ENCODE data around the gene PHEX. TPM values are rescaled to one million over a fixed set of nuclear protein-coding genes. Genes with fewer than 3 reads are reported as not detected.
A peak's percentile ranks its signal among the peaks of the same experiment; 100 is the strongest.

The PHEX gene
- polyA plus RNA-seq, 1 donor from 2014 or later, result 0.59 TPM

DNA sequence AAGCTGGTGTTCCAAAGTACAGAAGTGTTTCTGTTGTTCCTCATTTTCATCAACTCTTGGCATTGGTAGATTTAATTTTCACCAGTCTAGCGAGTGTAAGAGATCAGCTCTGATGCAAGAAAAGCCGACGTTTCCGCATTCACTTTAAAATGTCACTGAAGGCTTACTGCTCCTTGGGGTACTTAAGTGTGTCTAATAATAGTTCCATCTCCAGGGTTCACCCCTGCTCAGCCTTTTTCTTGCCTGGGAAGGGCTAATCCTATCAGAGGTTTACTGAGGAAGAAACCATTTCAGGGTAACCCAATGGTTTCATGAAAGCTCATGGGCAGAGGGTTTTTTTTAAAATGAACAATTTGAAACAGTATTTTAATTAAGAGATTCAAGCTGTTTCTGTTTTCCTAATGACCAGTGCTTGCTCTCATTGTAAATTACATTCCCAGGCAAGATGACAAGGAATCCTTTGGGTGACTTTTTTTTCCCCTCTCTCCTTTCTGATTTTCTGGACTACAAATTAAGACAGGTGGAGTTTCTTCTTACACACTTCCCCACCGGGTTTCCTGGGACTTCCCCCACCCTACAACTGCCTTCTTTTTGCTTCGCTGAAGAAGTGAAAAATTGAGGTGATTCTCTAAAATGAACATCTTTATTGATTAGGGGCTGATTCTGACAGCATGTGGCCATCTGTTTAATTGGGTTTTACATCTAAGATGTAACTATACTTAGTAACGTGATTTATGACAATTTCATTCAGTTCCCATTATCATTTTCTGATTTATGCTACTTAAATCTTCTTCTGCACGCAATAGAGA, 161.9 kb downstream of the PHEX start:
- Histone ChIP-seq H3F3A (ENCODE audit: insufficient read depth, low read length, poor library complexity, severe bottlenecking) (no peaks in the 10 kb centered on the region), H3K9ac (ENCODE audit: low read length) (no peak overlapping the region), H3K9me2 (ENCODE audit: insufficient read depth, low read length) (no peaks in the 10 kb centered on the region), H4K20me1 (ENCODE audit: insufficient read depth) (no peaks in the 10 kb centered on the region), H3K27me3 (ENCODE audit: insufficient read depth, low read depth, low read length) (no peaks in the 10 kb centered on the region), H2AFZ (ENCODE audit: low read depth, low read length) (no peak overlapping the region), H3K27ac (ENCODE audit: low read length) (peak overlapping the region; percentile 16), H3K9me3 (ENCODE audit: low read length) (no peaks in the 10 kb centered on the region), H3K4me2 (ENCODE audit: low read length) (no peak overlapping the region), H3K79me2 (replicated peaks; ENCODE audit: insufficient read depth, low read length) (no peaks in the 10 kb centered on the region), H3K4me3 (ENCODE audit: low read length) (no peak overlapping the region), H3K36me3 (ENCODE audit: insufficient read depth, low read length) (no peaks in the 10 kb centered on the region)
- TF ChIP-seq EZH2 (IDR thresholded peaks at IDR 0.05; ENCODE audit: borderline replicate concordance, insufficient read depth, low read length, poor library complexity, severe bottlenecking) (no peak), MXI1 (conservative IDR thresholded peaks at IDR 0.05; ENCODE audit: poor library complexity, severe bottlenecking) (no peak)

DNA sequence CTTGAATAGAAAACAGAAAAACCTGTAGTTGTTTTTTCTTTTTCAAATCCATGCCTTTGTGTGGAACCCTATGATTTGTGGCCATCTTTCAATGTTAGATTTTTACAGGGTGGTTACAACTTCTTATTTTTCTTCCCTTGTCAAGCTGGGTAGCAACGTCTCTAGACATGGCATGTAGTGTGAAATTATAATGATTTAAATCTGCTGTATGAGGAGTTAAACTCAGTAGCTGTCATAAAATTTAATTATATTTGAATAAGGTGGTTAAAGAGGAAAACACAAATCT, 162.5 kb downstream of the PHEX start:
- no peaks in the 10 kb centered on the region for H3K9me3 ChIP-seq (ENCODE audit: low read length)
- no peak overlapping the region for H3K4me2 ChIP-seq (ENCODE audit: low read length)
- no peak overlapping the region for H3K4me3 ChIP-seq (ENCODE audit: low read length)
- H4K20me1 ChIP-seq (ENCODE audit: insufficient read depth), result no peaks in the 10 kb centered on the region
- no peaks in the 10 kb centered on the region for H3K9me2 ChIP-seq (ENCODE audit: insufficient read depth, low read length)
- no peak for TF ChIP-seq MXI1 (conservative IDR thresholded peaks at IDR 0.05; ENCODE audit: poor library complexity, severe bottlenecking)
- TF ChIP-seq EP300 (conservative IDR thresholded peaks at IDR 0.05; ENCODE audit: poor library complexity, severe bottlenecking), result no peak
- no peak for TF ChIP-seq REST (IDR thresholded peaks at IDR 0.05; ENCODE audit: borderline replicate concordance)
- TF ChIP-seq EZH2 (IDR thresholded peaks at IDR 0.05; ENCODE audit: borderline replicate concordance, insufficient read depth, low read length, poor library complexity, severe bottlenecking), result no peak
- no peak for TF ChIP-seq RAD21 (conservative IDR thresholded peaks at IDR 0.05)
- TF ChIP-seq, protein P1, sequence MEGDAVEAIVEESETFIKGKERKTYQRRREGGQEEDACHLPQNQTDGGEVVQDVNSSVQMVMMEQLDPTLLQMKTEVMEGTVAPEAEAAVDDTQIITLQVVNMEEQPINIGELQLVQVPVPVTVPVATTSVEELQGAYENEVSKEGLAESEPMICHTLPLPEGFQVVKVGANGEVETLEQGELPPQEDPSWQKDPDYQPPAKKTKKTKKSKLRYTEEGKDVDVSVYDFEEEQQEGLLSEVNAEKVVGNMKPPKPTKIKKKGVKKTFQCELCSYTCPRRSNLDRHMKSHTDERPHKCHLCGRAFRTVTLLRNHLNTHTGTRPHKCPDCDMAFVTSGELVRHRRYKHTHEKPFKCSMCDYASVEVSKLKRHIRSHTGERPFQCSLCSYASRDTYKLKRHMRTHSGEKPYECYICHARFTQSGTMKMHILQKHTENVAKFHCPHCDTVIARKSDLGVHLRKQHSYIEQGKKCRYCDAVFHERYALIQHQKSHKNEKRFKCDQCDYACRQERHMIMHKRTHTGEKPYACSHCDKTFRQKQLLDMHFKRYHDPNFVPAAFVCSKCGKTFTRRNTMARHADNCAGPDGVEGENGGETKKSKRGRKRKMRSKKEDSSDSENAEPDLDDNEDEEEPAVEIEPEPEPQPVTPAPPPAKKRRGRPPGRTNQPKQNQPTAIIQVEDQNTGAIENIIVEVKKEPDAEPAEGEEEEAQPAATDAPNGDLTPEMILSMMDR (IDR thresholded peaks at IDR 0.05; ENCODE audit: poor library complexity, severe bottlenecking), result no peak
- TF ChIP-seq SMC3 (conservative IDR thresholded peaks at IDR 0.05; ENCODE audit: poor library complexity), result no peak
- no peak for TF ChIP-seq TAF1 (IDR thresholded peaks at IDR 0.05; ENCODE audit: low read depth)
- TF ChIP-seq POLR2AphosphoS5 (IDR thresholded peaks at IDR 0.05), result no peak
- no peaks in the 10 kb centered on the region for H3F3A ChIP-seq (ENCODE audit: insufficient read depth, low read length, poor library complexity, severe bottlenecking)
- H3K36me3 ChIP-seq (ENCODE audit: insufficient read depth, low read length), result no peaks in the 10 kb centered on the region
- no peak overlapping the region for H3K9ac ChIP-seq (ENCODE audit: low read length)
- peak overlapping the region; percentile 16 for H3K27ac ChIP-seq (ENCODE audit: low read length)
- H2AFZ ChIP-seq (ENCODE audit: low read depth, low read length), result no peak overlapping the region
- H3K27me3 ChIP-seq (ENCODE audit: insufficient read depth, low read depth, low read length), result no peaks in the 10 kb centered on the region
- H3K79me2 ChIP-seq (replicated peaks; ENCODE audit: insufficient read depth, low read length), result no peaks in the 10 kb centered on the region
